Endodermal cell (in vitro differentiated cells): Measurements from ENCODE around the gene ACSS1. TPM values are rescaled to one million over a fixed set of nuclear protein-coding genes. Genes with fewer than 3 reads are reported as not detected.

Experiments
- DNase-seq: peaks from one replicate; pipeline ENCODE4 v3.0.0-alpha.2; 2017
- H3K27ac ChIP-seq: 2 replicates; pipeline ENCODE4 v1.5.1; 2013; ENCODE audit warnings: mild to moderate bottlenecking, low read depth, low read length, moderate library complexity
- H3K27me3 ChIP-seq: 2 replicates; pipeline ENCODE4 v1.6.1; 2013; ENCODE audit warnings: mild to moderate bottlenecking, low read length, moderate library complexity; ENCODE audit not compliant: insufficient read depth, control insufficient read depth, poor library complexity, severe bottlenecking
- H3K36me3 ChIP-seq: 2 replicates; pipeline ENCODE4 v1.7.0; 2013; ENCODE audit warnings: mild to moderate bottlenecking, low read length, moderate library complexity; ENCODE audit not compliant: control insufficient read depth, insufficient read depth
- H3K4me1 ChIP-seq: one replicate; pipeline ENCODE4 v1.7.0; 2013; ENCODE audit warnings: low read length; ENCODE audit not compliant: control insufficient read depth, insufficient read depth
- H3K4me3 ChIP-seq: 2 replicates; pipeline ENCODE4 v1.5.1; 2013; ENCODE audit warnings: mild to moderate bottlenecking, low read length, moderate library complexity
- H3K9ac ChIP-seq: 2 replicates; pipeline ENCODE4 v1.6.1; 2013; ENCODE audit warnings: mild to moderate bottlenecking, low read length, moderate library complexity; ENCODE audit not compliant: poor library complexity, severe bottlenecking; ENCODE audit errors: extremely low read depth
- H3K9me3 ChIP-seq: 2 replicates; pipeline ENCODE4 v1.6.1; 2013; ENCODE audit warnings: mild to moderate bottlenecking, low read length, moderate library complexity; ENCODE audit not compliant: control insufficient read depth
- H3K27ac Mint-ChIP-seq: 2 replicates; pipeline ENCODE4 v1.8.0; 2020; ENCODE audit warnings: mixed read lengths
- H3K27me3 Mint-ChIP-seq: 2 replicates; pipeline ENCODE4 v1.8.0; 2021; ENCODE audit warnings: mild to moderate bottlenecking, mixed read lengths; ENCODE audit not compliant: insufficient read depth
- H3K36me3 Mint-ChIP-seq: 2 replicates; pipeline ENCODE4 v1.8.0; 2020; ENCODE audit warnings: low read depth, mixed read lengths
- H3K4me1 Mint-ChIP-seq: 2 replicates; pipeline ENCODE4 v1.8.0; 2020; ENCODE audit warnings: mixed read lengths
- H3K4me3 Mint-ChIP-seq: 2 replicates; pipeline ENCODE4 v1.8.0; 2020; ENCODE audit warnings: mild to moderate bottlenecking, moderate library complexity, mixed read lengths
- H3K9me3 Mint-ChIP-seq: 2 replicates; pipeline ENCODE4 v1.8.0; 2020; ENCODE audit warnings: mild to moderate bottlenecking, mixed read lengths
- CTCF ChIP-seq: fragments of 200-600 bp; sonication (generic); conservative IDR thresholded peaks from 2 replicates; pipeline ENCODE4 v1.5.0; 2021; ENCODE audit warnings: antibody characterized with exemption, mild to moderate bottlenecking
- WGBS, 2 experiments: methylation state at CpG; one replicate each; pipeline versions ENCODE4 v1.1.5 to v1.1.7; 2013; ENCODE audit warnings: missing lambda C conversion rate in 2 of 2, mixed read lengths in 1 of 2; ENCODE audit not compliant: insufficient coverage in 1 of 2, insufficient read length in 1 of 2; 5-methylcytosine and 5-hydroxymethylcytosine counted together
- total RNA-seq, 2 donors: library from RNA; stranded (reverse); fragmentation: NEBNext Ultra II Directional in 1 of 2; extraction: Animal tissue kit (Norgen Biotek cat#: 25700) in 1 of 2; gene quantifications; 2 replicates in 1 of 2; 3 replicates in 1 of 2; pipeline ENCODE4 v1.2.1, GENCODE V29; 2021

Gene ACSS1
- total RNA-seq, 2 donors from 2014 or later: 0.22 TPM; not detected in 1

GRCh38 chr20:25046736-25047666, 10.9 kb downstream of the ACSS1 start:
- no peaks in the 10 kb centered on the region for H3K9me3 Mint-ChIP-seq
- H3K9ac ChIP-seq: no peak overlapping the region
- no peaks in the 10 kb centered on the region for H3K4me1 Mint-ChIP-seq
- H3K36me3 ChIP-seq: no peaks in the 10 kb centered on the region
- peaks cover 43% of the 10 kb centered on the region for H3K27me3 Mint-ChIP-seq
- no peak for TF ChIP-seq CTCF
- H3K27ac ChIP-seq: no peak overlapping the region
- H3K4me3 ChIP-seq: no peak overlapping the region
- no peak overlapping the region for H3K27ac Mint-ChIP-seq
- no peaks in the 10 kb centered on the region for H3K36me3 Mint-ChIP-seq
- DNase-seq: peak; percentile 36
- H3K9me3 ChIP-seq: no peaks in the 10 kb centered on the region
- no peaks in the 10 kb centered on the region for H3K4me1 ChIP-seq
- H3K4me3 Mint-ChIP-seq: no peak overlapping the region
- peaks cover 44% of the 10 kb centered on the region for H3K27me3 ChIP-seq
- WGBS, 2 experiments: 82 to 85% methylated on average over 6 to 21 of the region's 21 CpGs

- no peaks in the 10 kb centered on the region for H3K4me1 ChIP-seq
- H3K4me3 ChIP-seq: no peak overlapping the region
- no peak overlapping the region for H3K27ac ChIP-seq
- no peaks in the 10 kb centered on the region for H3K9me3 ChIP-seq
- no peak for TF ChIP-seq CTCF
- Mint-ChIP-seq H3K27ac (no peak overlapping the region), H3K27me3 (peaks cover 35% of the 10 kb centered on the region), H3K4me1 (no peaks in the 10 kb centered on the region), H3K36me3 (no peaks in the 10 kb centered on the region), H3K4me3 (no peak overlapping the region), H3K9me3 (no peaks in the 10 kb centered on the region)
- WGBS, 2 experiments: 82 to 89% methylated on average over 6 to 14 of the region's 14 CpGs
- H3K27me3 ChIP-seq: peaks cover 37% of the 10 kb centered on the region
- H3K9ac ChIP-seq: no peak overlapping the region
- H3K36me3 ChIP-seq: no peaks in the 10 kb centered on the region
- DNase-seq: peak; percentile 30
Observed at GRCh38 chr20:25046181-25046641, 11.7 kb downstream of the ACSS1 start.

- peaks cover 28% of the 10 kb centered on the region for H3K27me3 ChIP-seq
- whole genome bisulfite sequencing, 2 experiments: 79 to 86% methylated on average over 6 to 9 of the region's 9 CpGs
- no peak overlapping the region for H3K4me3 Mint-ChIP-seq
Observed at GRCh38 chr20:25045343-25045712, 12.6 kb downstream of the ACSS1 start.

More at GRCh38 chr20:25045343-25045712, 12.6 kb downstream of the ACSS1 start:
- no peaks in the 10 kb centered on the region for H3K4me1 Mint-ChIP-seq
- Histone ChIP-seq H3K9ac (no peak overlapping the region), H3K4me1 (no peaks in the 10 kb centered on the region), H3K4me3 (no peak overlapping the region), H3K9me3 (no peaks in the 10 kb centered on the region), H3K27ac (no peak overlapping the region), H3K36me3 (no peaks in the 10 kb centered on the region)
- DNase-seq: no peak
- H3K27ac Mint-ChIP-seq: no peak overlapping the region
- H3K9me3 Mint-ChIP-seq: no peaks in the 10 kb centered on the region
- H3K36me3 Mint-ChIP-seq: no peaks in the 10 kb centered on the region
- peaks cover 26% of the 10 kb centered on the region for H3K27me3 Mint-ChIP-seq
- TF ChIP-seq CTCF: no peak
